SK-N-SH (cell line): ENCODE results near the gene CHRNB1.

Experiments
- CTCF ChIP-seq: fragments of 200-600 bp; sonication (generic); IDR thresholded peaks from 2 replicates; pipeline ENCODE4 v1.6.1; 2017; ENCODE audit warnings: antibody characterized with exemption, mild to moderate bottlenecking, moderate library complexity
- ELF1 ChIP-seq: IDR thresholded peaks from 2 replicates; pipeline ENCODE4 v1.4.0; 2012
- EP300 ChIP-seq, 2 experiments: IDR thresholded peaks; 2 replicates each; pipeline versions ENCODE4 v1.4.0 to v1.6.1; 2012; ENCODE audit warnings: borderline replicate concordance in 1 of 2, low read depth in 1 of 2, low read length in 1 of 2
- MAX ChIP-seq: IDR thresholded peaks from 2 replicates; pipeline ENCODE4 v1.4.0; 2012; ENCODE audit warnings: low read depth
- MEF2A ChIP-seq: IDR thresholded peaks from 2 replicates; pipeline ENCODE4 v1.4.0; 2012; ENCODE audit warnings: low read depth, borderline replicate concordance
- POLR2AphosphoS5 ChIP-seq: IDR thresholded peaks from 2 replicates; pipeline ENCODE4 v1.6.1; 2012; ENCODE audit warnings: low read depth, low read length
- RAD21 ChIP-seq: IDR thresholded peaks from 2 replicates; pipeline ENCODE4 v1.6.1; 2012; ENCODE audit warnings: mild to moderate bottlenecking, low read length
- RXRA ChIP-seq: IDR thresholded peaks from 2 replicates; pipeline ENCODE4 v1.4.0; 2012; ENCODE audit warnings: low read depth, mild to moderate bottlenecking, borderline replicate concordance
- USF2 ChIP-seq: fragments of 150-350 bp; IDR thresholded peaks from 2 replicates; pipeline ENCODE4 v1.6.1; 2017; ENCODE audit warnings: antibody characterized with exemption, low read length, low read depth, borderline replicate concordance
- YY1 ChIP-seq: IDR thresholded peaks from 2 replicates; pipeline ENCODE4 v1.4.0; 2012; ENCODE audit warnings: low read depth, mild to moderate bottlenecking

- TF ChIP-seq POLR2AphosphoS5: no peak
- TF ChIP-seq USF2: no peak
- no peak for TF ChIP-seq MEF2A
- no peak for TF ChIP-seq ELF1
- TF ChIP-seq CTCF: no peak
- no peak for TF ChIP-seq RXRA
- TF ChIP-seq MAX: no peak
- no peak for TF ChIP-seq RAD21
- no peak for TF ChIP-seq YY1
- TF ChIP-seq EP300 (IDR thresholded peaks at IDR 0.05; ENCODE audit: borderline replicate concordance in 1 of 2, low read depth in 1 of 2, low read length in 1 of 2): no peak
These were observed 31.4 kb upstream of the CHRNB1 start for GRCh38 chr17:7413346-7413985.
